HL-60 (cell line): ENCODE data around the gene C6orf136.
A peak's percentile ranks its signal among the peaks of the same experiment; 100 is the strongest.

Experiments used
- DNase-seq, 2 experiments: peaks; one replicate each; pipeline ENCODE4 v3.0.0-alpha.2; 2010 to 2020; ENCODE audit warnings: low read depth in 1 of 2, low spot score in 1 of 2
- H3K27ac ChIP-seq: fragments of 250-450 bp; sonication (Bioruptor Pico); replicated peaks from 2 replicates; pipeline ENCODE4 v1.5.1; 2020; ENCODE audit warnings: mild to moderate bottlenecking, moderate library complexity
- H3K27me3 ChIP-seq: fragments of 250-450 bp; sonication (Bioruptor Pico); 2 replicates; pipeline ENCODE4 v1.5.1; 2021; ENCODE audit warnings: mild to moderate bottlenecking, moderate library complexity; ENCODE audit not compliant: insufficient read depth, poor library complexity, severe bottlenecking
- H3K4me3 ChIP-seq: replicated peaks from 2 replicates; pipeline ENCODE4 v1.5.1; 2011; ENCODE audit warnings: mild to moderate bottlenecking, control low read depth, low read length; ENCODE audit not compliant: insufficient read depth
- CTCF ChIP-seq: IDR thresholded peaks from one replicate; pipeline ENCODE4 v1.5.1; 2011; ENCODE audit warnings: low read length, control low read depth, inconsistent platforms; ENCODE audit not compliant: insufficient read depth
- GABPA ChIP-seq: IDR thresholded peaks from 2 replicates; pipeline ENCODE4 v1.6.1; 2012; ENCODE audit warnings: low read depth
- POLR2AphosphoS5 ChIP-seq: IDR thresholded peaks from 2 replicates; pipeline ENCODE4 v1.6.1; 2012; ENCODE audit warnings: low read depth
- REST ChIP-seq: IDR thresholded peaks from 2 replicates; pipeline ENCODE4 v1.6.1; 2012; ENCODE audit warnings: low read depth; ENCODE audit not compliant: insufficient replicate concordance
- SPI1 ChIP-seq: IDR thresholded peaks from 2 replicates; pipeline ENCODE4 v1.6.1; 2012; ENCODE audit warnings: low read depth, mild to moderate bottlenecking, borderline replicate concordance

The C6orf136 gene

DNA sequence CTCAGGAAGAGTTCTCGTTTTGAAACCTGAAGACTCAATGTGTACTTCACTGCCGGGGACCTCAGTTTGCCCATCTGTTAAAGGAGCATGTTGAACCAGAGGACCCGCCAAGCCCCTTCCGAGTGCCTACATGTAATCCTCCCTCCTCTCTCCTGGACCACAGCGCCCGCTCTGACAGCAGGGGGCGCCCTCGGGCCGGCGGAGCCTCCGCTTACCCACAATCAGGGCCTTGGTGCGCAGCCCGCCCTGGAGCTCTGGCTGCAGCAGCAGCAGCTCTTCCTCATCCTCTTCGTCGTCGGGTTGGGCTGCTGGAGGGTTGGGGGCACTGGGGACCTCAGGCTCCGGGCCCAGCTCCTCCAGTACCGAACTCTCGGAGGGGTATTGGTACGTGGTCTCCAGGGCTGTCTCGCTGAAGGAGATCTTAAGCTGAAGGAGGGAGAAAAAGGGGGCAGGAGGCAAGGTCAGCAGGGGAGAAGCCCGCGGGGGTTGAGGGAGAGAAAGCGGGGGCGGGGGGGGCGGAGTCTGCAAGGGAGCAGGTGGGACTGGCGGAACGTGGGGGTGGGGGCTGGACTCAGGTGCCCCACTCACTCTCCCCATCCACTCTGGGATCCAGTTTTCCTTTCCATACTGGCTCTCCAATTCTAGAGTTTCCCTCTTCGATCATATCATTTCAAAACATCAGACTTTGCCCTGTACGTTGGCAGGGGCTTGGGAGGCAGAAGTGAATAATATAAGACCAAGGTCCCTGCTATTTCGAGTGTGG, 32.2 kb downstream of the C6orf136 start:
- Histone ChIP-seq H3K27me3 (no peaks in the 10 kb centered on the region), H3K4me3 (peak overlapping the region; percentile 26), H3K27ac (no peak overlapping the region)
- TF ChIP-seq SPI1: peak; percentile 29; the same call in 1 of the 2 replicates
- no peak for TF ChIP-seq REST
- TF ChIP-seq CTCF: peak; percentile 85
- no peak for TF ChIP-seq GABPA
- TF ChIP-seq POLR2AphosphoS5: 0 out of 2 replicates have a peak, but pooled peaks have one; percentile 16
- peak in 1 of 2 experiments; percentile 88 for DNase-seq

- Histone ChIP-seq H3K4me3 (no peak overlapping the region), H3K27ac (no peak overlapping the region), H3K27me3 (no peaks in the 10 kb centered on the region)
- DNase-seq: no peak
- TF ChIP-seq POLR2AphosphoS5 (no peak), REST (no peak), CTCF (no peak), GABPA (no peak), SPI1 (no peak)
Observed at GRCh38 chr6:30679765-30680535, 33.0 kb downstream of the C6orf136 start.

GRCh38 chr6:30681766-30682142, 34.8 kb downstream of the C6orf136 start:
- DNase-seq: no peak
- TF ChIP-seq REST: no peak
- no peak for TF ChIP-seq POLR2AphosphoS5
- TF ChIP-seq SPI1: no peak
- no peaks in the 10 kb centered on the region for H3K27me3 ChIP-seq
- peak overlapping the region; percentile 60 for H3K4me3 ChIP-seq
- H3K27ac ChIP-seq: peak overlapping the region; percentile 94
